Thyroid gland (tissue), 4 donors: ENCODE results near the gene TUBA4A.

Experiments
- CTCF ChIP-seq, 6 experiments: fragments of 200-600 bp in 3 of 6; fragments of 450-650 bp in 3 of 6; sonication (generic) in 3 of 6; IDR thresholded peaks; one replicate each; pipeline ENCODE4 v1.5.1; 2016 to 2019; ENCODE audit warnings: antibody characterized with exemption in 6 of 6, mild to moderate bottlenecking in 2 of 6, inconsistent platforms in 1 of 6, moderate library complexity in 1 of 6
- POLR2A ChIP-seq, 2 donors: fragments of 450-650 bp; IDR thresholded peaks; one replicate each; pipeline ENCODE4 v1.6.1; 2017; ENCODE audit warnings: antibody characterized with exemption in 2 of 2, mild to moderate bottlenecking in 2 of 2, moderate library complexity in 1 of 2

DNA sequence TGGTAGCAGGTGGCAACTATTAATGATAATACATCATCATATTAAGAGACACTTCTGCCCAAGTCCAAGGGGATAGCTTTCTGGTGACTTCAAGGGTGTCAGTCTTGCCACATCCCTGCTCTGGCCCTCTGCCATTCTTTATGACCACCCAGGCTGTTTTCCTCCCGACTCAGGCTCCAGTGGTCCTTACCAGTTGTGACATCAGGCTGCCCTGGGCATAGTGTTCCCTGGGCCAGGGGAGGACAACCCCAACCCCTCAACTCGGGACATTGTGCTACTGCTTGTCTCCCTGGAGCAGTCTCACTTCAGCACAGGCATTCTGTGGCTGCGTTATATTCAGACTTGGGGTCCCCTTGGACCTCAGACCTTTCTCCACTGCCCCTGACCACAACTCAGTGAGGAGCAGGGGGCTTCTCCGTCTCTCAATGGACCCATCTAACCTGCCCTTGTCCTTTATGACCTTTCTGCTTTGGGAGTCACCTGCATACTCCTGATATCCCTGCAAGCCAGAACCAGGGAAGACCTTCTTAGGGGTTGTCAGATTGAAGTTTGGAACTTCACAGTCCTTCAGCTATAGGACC, 38.3 kb upstream of the TUBA4A start:
- TF ChIP-seq CTCF (IDR thresholded peaks at IDR 0.05) (no peak), POLR2A (IDR thresholded peaks at IDR 0.05) (no peak)
